Measurements from ENCODE around the gene UBE2J1. TPM values are rescaled to one million over a fixed set of nuclear protein-coding genes. Genes with fewer than 3 reads are reported as not detected.

UBE2J1 gene
- total RNA-seq, 1 experiment from 2014 or later, result 23.3 TPM

- intact Hi-C loops (cut with micrococcal nuclease), result no loop called here
- CTCF ChIA-PET, result interaction anchor here (0.7 kb wide), 1 partner anchor 608 kb away, joined by 3 read pairs; no protein-coding TSS in a partner anchor
These were observed 36.3 kb upstream of the UBE2J1 start for GRCh38 chr6:89388846-89389245.

GRCh38 chr6:89387516-89388201, 35.1 kb upstream of the UBE2J1 start:
- intact Hi-C loops (cut with micrococcal nuclease), result no loop called here
- ATAC-seq (no peak), DNase-seq (ENCODE audit: low read depth, low spot score) (no peak)
- no peak for TF ChIP-seq SP1 (IDR thresholded peaks at IDR 0.05; ENCODE audit: low read depth)
- TF ChIP-seq YY1 (IDR thresholded peaks at IDR 0.05; ENCODE audit: extremely low read depth, insufficient replicate concordance, low read depth, low read length), result no peak
- no peak for TF ChIP-seq REST (IDR thresholded peaks at IDR 0.05; ENCODE audit: low read depth)
- no peak for TF ChIP-seq SRF (IDR thresholded peaks at IDR 0.05; ENCODE audit: low read depth)
- TF ChIP-seq POLR2A (IDR thresholded peaks at IDR 0.05; ENCODE audit: borderline replicate concordance, extremely low read depth, insufficient read depth, insufficient read length), result no peak
- no peak for TF ChIP-seq CTCF (IDR thresholded peaks at IDR 0.05 in 2 of 3, conservative IDR thresholded peaks at IDR 0.05 in 1 of 3; ENCODE audit: borderline replicate concordance in 1 of 3, insufficient read depth in 1 of 3, low read depth in 2 of 3, low read length in 2 of 3)
- TF ChIP-seq CBX3 (IDR thresholded peaks at IDR 0.05; ENCODE audit: low read depth), result no peak
- TF ChIP-seq RAD21 (IDR thresholded peaks at IDR 0.05; ENCODE audit: low read depth), result no peak
- no peak for TF ChIP-seq CEBPB (IDR thresholded peaks at IDR 0.05; ENCODE audit: low read depth)
- no peak for TF ChIP-seq ATF3 (IDR thresholded peaks at IDR 0.05)
- no peak for TF ChIP-seq ZFX (IDR thresholded peaks at IDR 0.05)
- TF ChIP-seq SIN3A (IDR thresholded peaks at IDR 0.05; ENCODE audit: low read depth), result no peak
- no peak for TF ChIP-seq ELF1 (IDR thresholded peaks at IDR 0.05; ENCODE audit: borderline replicate concordance, low read depth)
- TF ChIP-seq JUND (IDR thresholded peaks at IDR 0.05), result no peak
- POLR2A ChIA-PET, result no interaction called here
- Histone ChIP-seq H3K4me3 (replicated peaks in 1 of 2; ENCODE audit: low read depth in 1 of 2, low read length in 2 of 2) (no peak overlapping the region), H4K20me1 (ENCODE audit: insufficient read depth) (no peaks in the 10 kb centered on the region), H3K4me2 (ENCODE audit: low read length) (no peak overlapping the region), H3K36me3 (ENCODE audit: control insufficient read depth in 1 of 2, insufficient read depth in 2 of 2, low read length in 2 of 2) (no peaks in the 10 kb centered on the region), H3K9me3 (ENCODE audit: control insufficient read depth in 1 of 2, insufficient read depth in 1 of 2, low read depth in 1 of 2, low read length in 2 of 2) (no peaks in the 10 kb centered on the region), H3K27ac (ENCODE audit: low read depth, low read length) (no peak overlapping the region), H3K9me2 (ENCODE audit: insufficient read depth) (no peaks in the 10 kb centered on the region), H3K27me3 (ENCODE audit: insufficient read depth, low read length) (no peaks in the 10 kb centered on the region), H3K79me2 (ENCODE audit: insufficient read depth, low read length) (no peaks in the 10 kb centered on the region), H3K4me1 (ENCODE audit: control insufficient read depth in 1 of 2, insufficient read depth in 2 of 2, low read length in 2 of 2) (peaks cover 0 to 8% of the 10 kb centered on the region in 2 experiments; a peak in 2 of 4 replicates), H2AFZ (ENCODE audit: low read depth, low read length, poor library complexity, severe bottlenecking) (no peak overlapping the region), H3K9ac (ENCODE audit: low read length) (no peak overlapping the region)
- CTCF ChIA-PET, result interaction anchor here (1.4 kb wide), 1 partner anchor 16 kb away, joined by 5 read pairs; no protein-coding TSS in a partner anchor
- no TSS peak for BruUV-seq (replicated peaks)
- RAD21 ChIA-PET (ENCODE audit: low non-redundant PET in 1 of 2, low total read pairs in 2 of 2, uncharacterized antibody in 2 of 2, unreplicated experiment in 2 of 2), result no interaction called here

More at GRCh38 chr6:89388846-89389245, 36.3 kb upstream of the UBE2J1 start:
- BruUV-seq (replicated peaks), result no TSS peak
- peaks cover 0 to 8% of the 10 kb centered on the region in 2 experiments; a peak in 2 of 4 replicates for H3K4me1 ChIP-seq (ENCODE audit: control insufficient read depth in 1 of 2, insufficient read depth in 2 of 2, low read length in 2 of 2)
- no peaks in the 10 kb centered on the region for H3K79me2 ChIP-seq (ENCODE audit: insufficient read depth, low read length)
- no peaks in the 10 kb centered on the region for H3K9me3 ChIP-seq (ENCODE audit: control insufficient read depth in 1 of 2, insufficient read depth in 1 of 2, low read depth in 1 of 2, low read length in 2 of 2)
- ChIA-PET POLR2A (no interaction called here), RAD21 (ENCODE audit: low non-redundant PET in 1 of 2, low total read pairs in 2 of 2, uncharacterized antibody in 2 of 2, unreplicated experiment in 2 of 2) (interaction anchor here in 1 of 2 experiments (0.8 kb wide), 1 partner anchor 17 kb away, joined by 3 read pairs; no protein-coding TSS in a partner anchor)
- H3K27me3 ChIP-seq (ENCODE audit: insufficient read depth, low read length), result no peaks in the 10 kb centered on the region
- H3K9me2 ChIP-seq (ENCODE audit: insufficient read depth), result no peaks in the 10 kb centered on the region
- no peak overlapping the region for H2AFZ ChIP-seq (ENCODE audit: low read depth, low read length, poor library complexity, severe bottlenecking)
- ATAC-seq, result no peak
- no peaks in the 10 kb centered on the region for H3K36me3 ChIP-seq (ENCODE audit: control insufficient read depth in 1 of 2, insufficient read depth in 2 of 2, low read length in 2 of 2)
- H3K4me3 ChIP-seq (replicated peaks in 1 of 2; ENCODE audit: low read depth in 1 of 2, low read length in 2 of 2), result no peak overlapping the region
- H3K27ac ChIP-seq (ENCODE audit: low read depth, low read length), result no peak overlapping the region
- H4K20me1 ChIP-seq (ENCODE audit: insufficient read depth), result no peaks in the 10 kb centered on the region
- no peak for TF ChIP-seq POLR2AphosphoS5 (IDR thresholded peaks at IDR 0.05; ENCODE audit: low read depth, low read length)
- no peak for TF ChIP-seq TCF7L2 (IDR thresholded peaks at IDR 0.05; ENCODE audit: borderline replicate concordance, extremely low read depth, insufficient read depth, insufficient read length)
- no peak for TF ChIP-seq ZNF274 (IDR thresholded peaks at IDR 0.05; ENCODE audit: low read depth, low read length)
- no peak for DNase-seq (ENCODE audit: low read depth, low spot score)
- no peak overlapping the region for H3K9ac ChIP-seq (ENCODE audit: low read length)
- H3K4me2 ChIP-seq (ENCODE audit: low read length), result no peak overlapping the region
